ENCODE results near the gene CTDSPL.
"Not testable (repeated sequence)": the region's sequence is repeated elsewhere in the genome, so short reads cannot be mapped to it uniquely, and the experiment has no call there.

CTDSPL gene, protein sequence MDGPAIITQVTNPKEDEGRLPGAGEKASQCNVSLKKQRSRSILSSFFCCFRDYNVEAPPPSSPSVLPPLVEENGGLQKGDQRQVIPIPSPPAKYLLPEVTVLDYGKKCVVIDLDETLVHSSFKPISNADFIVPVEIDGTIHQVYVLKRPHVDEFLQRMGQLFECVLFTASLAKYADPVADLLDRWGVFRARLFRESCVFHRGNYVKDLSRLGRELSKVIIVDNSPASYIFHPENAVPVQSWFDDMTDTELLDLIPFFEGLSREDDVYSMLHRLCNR

DNA sequence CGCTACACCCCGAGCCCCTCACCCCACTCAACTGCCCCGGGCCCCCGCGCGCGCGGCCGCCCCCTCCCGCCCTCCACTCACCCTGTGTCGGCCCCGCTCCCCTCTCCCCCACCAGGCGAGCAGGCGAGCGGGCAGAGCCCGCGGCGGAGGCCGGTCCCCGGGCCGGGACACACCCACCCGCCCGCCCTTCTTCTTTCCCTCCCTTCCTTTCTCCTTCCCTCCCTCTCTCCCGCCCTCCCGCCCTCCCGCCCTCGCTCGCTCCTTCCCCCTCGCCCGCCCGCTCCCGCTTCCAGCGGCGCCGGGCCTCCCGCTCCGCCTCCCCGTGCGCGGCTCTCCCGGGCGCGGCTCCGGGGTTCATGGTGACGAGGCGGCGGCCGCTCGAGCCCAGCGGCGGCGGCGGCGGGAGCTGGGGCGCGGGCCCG is at the start of gene CTDSPL:
Gene CTDSPL, plus strand, starts transcription at position 261 of the 422 bp plus-strand sequence. CDS start 320 bp downstream, outside the sequence.
- no peak for DNase-seq

DNA sequence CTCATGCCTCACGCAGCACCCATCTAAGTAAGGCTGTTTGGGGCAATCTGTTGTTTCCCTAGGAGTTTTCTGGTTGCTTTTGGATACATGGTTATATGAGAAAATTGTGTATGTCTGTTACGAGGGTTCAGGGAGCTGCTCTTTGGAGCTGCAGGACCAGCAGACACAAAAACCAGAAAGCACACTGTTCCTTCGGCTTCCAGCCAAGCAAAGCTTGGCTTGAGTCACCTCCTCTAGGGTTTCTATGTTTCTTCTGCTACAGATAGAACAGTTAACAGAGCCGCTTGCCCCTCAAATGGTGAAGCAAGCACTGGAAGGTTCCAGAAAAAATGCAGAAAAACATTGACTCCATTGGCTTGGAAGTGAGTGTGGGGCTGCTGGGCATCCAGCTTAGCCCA is 49.2 kb upstream of the CTDSPL start:
- DNase-seq: no peak

DNA sequence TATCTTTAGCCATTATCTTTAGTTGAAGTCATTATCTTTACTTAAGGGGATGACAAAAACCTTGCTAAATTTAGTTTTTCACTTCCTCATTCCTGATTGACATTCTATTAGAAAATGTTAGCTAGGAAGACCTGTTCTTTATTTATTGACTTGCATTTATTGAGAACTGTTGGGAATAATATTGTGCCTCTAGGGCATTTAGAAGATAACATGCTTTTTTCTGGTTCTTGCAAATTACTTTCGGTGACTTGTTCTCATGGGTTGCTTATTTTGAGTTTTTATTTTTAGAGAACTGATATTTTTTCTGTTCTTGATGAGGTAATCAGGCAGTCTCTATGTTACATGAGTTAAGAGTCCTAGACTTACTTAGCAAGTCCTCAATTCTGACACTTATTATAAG is 48.3 kb upstream of the CTDSPL start:
- DNase-seq: no peak

DNA sequence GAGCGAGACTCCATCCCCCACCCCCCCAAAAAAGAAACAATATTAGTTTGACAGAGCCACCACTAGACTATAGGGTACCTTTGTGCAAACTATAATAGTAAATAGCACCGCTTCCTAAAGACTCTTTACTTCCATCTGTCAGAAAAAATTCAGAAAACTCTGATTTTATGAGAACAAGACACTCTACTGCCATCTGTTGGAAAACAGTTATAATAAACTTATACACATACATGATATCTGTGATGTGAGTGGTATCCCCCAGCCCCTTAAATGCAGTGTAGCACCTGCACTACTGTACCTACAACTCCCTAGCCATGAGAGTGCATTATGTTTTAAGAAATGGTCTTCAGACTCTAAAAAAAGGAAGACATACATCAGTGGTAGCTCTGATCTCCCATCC is 47.1 kb upstream of the CTDSPL start:
- DNase-seq: no peak

DNA sequence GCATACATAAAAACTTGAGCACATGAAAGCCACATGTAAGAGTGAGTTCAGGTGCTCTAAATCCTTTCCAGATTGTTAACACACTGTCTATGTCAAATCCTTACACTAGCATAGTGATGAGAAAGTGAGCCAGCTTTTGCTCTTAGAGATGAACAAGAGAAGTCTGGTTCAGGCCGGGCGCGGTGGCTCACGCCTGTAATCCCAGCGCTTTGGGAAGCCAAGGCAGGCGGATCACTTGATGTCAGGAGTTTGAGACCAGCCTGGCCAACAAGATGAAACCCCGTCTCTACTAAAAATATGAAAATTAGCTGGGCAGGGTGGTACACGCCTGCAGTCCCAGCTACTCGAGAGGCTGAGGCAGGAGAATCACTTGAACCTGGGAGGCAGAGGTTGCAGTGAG is 46.5 kb upstream of the CTDSPL start:
- not testable (repeated sequence) for DNase-seq

DNA sequence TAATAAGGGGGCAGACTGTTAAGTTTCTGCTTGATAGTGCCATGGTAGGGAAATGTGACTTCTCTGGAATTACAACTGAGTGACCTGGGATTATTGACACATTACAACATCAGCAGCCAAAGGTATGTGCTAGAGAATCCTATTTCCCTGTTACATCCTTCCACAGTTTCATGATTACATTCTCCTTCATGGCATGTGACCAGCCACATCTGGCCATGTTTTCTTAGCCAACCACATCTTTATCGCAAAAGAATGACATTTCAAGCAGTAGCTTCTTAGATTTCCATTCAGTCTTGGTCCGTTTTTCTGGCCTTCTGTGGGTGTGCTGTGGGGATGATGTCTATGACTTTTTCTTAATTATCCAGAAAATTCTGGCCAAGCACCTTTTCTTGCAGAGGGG is 45.4 kb upstream of the CTDSPL start:
- no peak for DNase-seq

DNA sequence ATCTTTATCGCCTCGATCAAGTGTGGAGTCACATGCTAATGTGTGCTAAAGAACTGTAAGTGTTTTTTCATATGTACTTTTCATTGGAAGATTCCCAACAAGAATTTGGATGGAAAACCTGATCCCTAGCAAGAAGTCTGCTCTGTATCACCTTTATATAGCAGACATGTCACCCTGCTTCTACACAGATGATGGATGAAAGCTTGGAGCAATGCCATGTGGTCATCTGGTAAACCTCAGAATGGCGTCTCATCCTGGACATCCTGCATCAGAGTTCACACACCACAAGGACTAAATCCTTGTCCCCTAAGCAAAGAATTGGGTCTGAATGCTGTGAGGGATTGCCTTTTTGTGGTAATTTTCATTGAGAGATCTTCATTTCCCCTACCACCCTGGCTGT is 42.1 kb upstream of the CTDSPL start:
- no peak for DNase-seq

DNA sequence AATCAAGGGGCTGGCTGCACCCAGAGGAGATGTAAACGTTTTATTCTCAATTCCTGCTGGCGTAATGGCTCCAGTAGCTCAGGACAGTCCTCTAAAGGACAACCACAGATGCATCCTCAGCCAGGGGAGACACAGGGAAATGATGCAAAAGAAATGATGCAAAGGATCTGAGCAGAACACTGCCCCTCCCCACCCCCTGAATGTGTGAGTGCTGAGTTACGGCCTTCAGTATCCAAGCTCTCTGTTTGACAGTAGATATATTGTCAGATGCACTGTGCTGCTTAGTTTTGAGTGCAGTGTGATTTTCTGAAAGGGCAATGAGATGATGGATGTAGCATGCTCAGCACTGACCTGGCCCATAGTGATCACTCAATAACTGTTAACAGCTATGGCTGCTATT is 41.4 kb upstream of the CTDSPL start:
- no peak for DNase-seq

DNA sequence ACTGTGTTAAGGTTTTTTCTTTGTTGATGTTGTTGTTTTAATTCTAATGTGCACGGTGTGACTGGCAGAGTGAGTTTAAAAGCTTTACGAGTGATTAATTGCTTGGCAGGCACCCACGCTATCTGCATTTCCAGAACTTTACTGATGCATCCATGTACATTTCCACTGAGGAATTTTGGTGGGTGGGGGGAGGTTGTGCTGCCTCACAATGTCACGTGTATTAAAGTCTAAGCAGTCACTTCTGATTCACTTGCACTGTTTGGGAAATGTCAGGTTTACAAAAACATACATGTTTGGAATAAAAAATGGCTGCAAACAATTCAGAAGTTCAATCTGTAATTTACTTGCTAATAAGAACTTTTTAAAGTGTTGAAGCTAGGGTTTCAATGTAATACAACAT is 38.5 kb upstream of the CTDSPL start:
- no peak for DNase-seq

DNA sequence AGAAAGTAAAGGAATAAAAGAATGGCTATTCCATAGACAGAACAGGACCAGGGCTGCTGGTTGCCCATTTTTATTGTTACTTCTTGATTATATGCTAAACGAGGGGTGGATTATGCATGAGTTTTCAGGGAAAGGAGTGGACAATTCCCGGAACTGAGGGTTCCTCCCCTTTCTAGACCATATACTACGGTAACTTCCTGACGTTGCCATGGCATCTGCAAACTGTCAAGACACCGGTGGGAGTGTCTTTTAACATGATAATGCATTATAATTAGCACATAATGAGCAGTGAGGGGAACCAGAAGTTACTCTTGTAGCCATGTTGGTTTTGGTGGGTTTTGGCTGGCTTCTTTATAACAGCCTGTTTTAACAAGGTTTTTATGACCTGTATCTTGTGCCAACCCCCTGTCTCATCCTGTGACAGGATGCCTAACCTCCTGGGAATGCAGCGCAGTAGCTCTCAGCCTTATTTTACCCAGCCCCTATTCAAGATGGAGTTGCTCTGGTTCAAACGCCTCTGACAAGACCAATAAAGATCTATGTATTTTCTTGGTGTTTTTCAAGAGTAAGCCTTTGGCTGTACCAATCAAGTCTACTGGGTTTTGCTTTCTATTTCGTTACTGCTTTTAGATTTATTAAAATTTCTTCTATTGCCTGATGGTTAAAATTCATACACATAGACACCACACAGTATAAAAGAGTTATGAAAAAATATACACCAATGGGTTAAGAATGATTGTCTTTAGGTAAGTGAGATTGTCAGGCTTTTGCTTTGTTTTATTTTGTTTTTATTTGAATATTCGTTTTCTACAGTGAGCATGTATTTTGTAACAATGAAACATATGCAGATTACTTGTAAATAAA is 37.4 kb upstream of the CTDSPL start:
- no peak for DNase-seq

DNA sequence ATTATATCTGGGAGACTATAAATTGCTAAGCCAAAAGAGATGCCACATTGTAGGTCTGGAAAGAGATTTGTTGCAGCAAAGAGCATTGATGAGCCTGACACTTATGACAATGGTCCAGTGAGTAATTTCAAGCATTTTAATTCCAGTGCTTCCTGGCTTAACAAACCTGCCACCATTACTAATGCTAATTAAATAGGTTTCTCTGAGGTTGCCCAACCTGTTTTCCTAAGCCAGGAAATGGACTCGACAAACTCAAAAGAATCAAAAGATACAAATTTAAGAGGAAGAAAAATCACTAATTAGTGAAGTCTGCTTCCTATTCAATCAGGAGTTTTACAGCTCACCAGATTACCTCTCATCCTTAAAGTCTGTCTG is 36.7 kb upstream of the CTDSPL start:
- DNase-seq: no peak

DNA sequence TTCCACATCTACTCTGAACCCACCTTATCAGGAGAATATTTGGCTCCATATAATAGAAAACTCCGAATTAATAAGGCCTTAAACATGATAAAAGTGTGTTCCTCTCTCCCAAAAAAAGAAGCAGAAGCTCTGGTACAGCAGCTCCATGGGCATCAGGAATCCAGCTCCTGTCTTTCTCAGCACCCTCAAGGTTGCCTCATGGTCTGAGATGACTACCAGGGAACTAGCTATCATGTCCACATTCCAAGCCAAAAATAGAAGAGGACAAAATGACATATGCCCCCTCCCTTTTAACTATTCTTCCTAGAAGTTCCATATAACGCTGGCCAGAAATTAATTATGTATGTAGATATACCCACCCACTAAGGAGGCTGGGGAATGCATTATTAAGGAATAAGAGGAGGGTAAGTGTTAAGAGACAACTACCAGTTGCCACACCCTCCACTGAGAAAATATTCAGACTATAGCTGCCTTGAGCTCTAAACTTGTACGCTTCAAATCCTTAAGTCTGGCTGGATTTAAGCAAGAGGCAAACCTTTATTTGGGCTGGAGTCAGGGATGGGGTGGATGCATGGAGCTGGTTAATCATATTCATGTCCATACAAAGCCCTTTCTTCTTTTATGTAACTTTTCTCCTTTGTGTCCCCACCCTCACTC is 35.8 kb upstream of the CTDSPL start:
- DNase-seq: no peak

DNA sequence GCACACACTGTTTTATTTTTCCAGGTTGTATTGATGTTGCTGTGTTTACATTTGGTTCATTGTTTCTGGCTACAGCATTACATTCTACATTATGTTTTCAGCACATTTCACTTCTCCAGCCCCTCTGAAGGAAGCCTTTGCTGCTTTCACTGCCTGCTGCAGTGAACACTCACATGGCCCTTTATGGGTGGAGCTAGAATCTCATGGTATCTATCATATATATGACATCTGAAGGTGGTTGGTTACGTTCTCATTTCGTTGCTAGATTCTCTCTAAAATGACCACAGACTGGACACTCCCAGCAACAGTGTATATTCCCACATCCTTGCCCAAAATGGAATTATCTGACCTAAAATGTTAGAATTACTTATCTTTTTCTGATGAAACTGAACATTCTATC is 35.2 kb upstream of the CTDSPL start:
- DNase-seq: no peak

DNA sequence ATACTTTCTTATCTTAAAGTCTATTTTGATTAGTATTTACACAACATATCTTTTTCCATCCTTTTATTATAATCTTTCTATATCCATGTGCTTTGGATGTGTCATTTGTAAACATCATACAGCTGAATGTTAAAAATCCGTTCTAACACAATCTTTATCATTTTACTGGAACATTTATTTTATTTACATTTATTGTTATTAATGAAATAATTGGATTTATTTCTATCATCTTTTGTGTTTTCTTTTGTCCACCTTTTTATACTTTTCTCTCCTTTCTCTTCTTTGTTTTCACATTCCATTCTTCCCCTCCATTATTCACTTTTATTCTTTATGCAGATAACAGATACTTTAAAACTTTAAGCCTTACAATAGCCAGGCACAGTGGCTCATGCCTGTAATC is 34.7 kb upstream of the CTDSPL start:
- DNase-seq: no peak

DNA sequence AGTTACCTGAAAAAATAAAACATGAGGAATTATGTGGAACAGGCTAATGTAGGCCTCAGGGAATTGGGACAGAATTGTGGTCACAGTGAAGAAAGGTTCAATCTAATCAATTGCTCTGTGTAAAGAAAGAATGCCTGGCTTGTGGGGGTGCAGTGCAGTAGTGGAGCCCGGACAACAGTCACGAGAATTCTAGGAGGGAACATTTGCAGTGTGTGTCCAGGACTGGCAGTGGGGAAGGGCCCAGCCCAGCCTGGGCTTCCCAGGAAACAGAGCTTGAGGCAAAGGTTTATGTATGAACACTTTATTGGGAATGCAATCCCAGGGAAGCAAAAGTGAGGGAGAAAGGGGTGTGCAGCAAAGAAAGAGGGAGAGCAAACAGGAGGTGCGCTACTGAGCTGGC is 29.2 kb upstream of the CTDSPL start:
- no peak for DNase-seq

DNA sequence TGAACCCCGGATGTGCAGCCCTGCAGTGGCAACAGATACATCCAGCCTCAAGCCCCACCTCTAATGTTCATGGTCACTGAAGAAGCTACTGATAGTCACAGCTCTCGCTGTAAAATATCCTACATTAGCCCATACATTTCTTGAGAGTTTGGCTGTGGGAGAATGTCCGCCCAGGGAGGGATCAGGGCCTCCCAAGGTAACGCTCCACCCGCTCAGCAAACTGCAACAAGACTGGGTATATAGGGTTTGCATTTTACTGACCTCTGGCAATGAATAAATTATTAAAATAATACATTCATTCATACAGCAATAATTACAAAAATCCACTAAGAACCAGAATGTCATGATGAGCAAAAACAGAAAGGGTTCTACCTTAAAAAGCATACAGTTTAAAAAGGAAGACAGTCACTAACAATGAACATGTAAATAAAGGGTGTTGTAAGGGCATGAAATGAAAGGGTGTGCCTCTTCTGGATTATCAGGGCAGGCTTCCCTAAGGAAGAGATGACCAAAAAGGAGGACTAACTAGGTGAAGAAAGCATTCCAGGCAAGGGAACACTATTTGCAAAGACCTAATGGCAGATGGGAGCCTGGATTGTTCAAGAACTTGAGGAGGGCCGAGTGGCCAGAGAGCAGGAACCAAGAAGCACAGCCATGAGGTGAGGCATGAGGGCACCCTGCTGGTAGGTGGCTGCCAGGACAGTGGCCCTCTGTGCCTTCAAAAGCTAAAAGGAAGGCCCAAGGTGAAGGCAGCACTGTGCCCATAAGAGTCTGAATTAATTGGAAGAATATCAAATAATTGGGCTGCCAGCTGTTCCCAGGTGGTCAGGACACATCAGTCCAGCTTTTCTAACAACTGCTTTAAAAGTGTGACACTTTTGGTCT is 28.1 kb upstream of the CTDSPL start:
- no peak for DNase-seq

DNA sequence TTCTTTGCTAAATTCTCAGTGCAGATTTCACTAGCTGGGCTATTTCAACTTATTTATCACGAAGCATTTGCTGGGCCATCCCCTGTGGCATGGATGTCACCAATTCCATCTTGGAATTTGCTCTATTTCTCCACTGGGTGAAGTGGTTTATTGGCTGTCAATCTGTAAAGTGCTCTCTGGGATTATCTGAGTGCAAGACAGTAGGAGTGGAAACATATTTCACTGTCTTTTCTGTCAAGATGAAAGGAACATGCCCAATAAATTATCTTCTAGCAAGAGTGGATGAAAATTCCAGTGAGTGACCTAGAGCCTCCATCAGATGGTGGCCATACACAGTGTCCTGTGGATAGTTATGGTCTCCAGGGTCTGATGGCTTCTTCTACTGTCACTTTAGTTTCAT is 25.1 kb upstream of the CTDSPL start:
- no peak for DNase-seq

DNA sequence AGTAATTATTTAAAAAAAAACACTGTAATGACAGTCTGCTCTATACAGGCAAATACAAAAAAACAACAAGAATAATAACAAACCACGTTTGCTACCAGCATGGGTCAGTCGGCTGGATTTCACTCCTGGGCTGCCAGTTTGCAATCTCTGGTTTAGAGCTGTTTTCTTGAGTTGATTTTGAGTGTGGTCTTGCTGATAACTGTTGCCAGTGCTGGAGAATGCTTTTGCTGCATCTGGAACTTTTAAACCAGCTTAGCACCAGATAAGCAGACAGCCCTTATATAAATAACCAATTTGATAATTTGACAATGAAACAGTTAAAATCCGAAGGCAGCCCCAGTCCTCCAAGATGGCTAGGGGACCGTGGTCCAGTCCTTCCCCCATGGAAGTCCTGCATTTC is 14.0 kb upstream of the CTDSPL start:
- no peak for DNase-seq

DNA sequence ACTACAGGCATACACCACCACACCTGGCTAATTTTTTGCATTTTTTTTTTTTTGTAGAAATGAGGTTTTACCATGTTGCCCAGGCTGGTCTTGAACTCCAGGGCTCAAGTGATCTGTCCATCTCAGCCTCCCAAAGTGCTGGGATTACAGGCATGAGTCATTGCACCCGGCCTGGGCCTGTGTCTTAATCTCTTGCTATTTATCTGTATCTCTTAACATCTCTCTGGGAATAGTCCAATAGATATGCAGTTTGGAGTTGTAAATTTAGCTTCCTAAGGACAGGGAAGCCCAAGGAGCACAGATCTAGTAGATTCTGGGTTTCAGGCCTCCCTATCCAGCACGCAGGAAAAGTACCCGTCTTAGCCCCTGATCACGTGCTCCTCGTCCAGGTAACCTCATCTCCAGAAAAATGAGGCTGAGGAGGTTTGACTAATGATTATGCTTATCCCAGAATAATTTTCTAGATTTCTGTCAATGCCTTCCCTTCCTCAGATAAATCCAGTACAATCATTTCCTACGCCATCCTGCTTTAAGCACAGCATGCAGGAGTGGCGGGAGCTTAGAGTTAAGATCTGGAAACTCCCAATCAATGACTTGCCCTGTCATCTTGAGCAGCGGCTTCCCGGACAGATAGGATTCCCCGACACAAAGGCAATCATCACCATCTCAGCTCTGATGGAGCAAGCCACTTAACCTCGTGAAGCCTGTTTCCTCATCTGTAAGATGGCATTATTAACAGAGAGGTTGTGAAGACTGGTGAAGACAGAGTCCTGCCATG is 12.3 kb upstream of the CTDSPL start:
- no peak for DNase-seq

DNA sequence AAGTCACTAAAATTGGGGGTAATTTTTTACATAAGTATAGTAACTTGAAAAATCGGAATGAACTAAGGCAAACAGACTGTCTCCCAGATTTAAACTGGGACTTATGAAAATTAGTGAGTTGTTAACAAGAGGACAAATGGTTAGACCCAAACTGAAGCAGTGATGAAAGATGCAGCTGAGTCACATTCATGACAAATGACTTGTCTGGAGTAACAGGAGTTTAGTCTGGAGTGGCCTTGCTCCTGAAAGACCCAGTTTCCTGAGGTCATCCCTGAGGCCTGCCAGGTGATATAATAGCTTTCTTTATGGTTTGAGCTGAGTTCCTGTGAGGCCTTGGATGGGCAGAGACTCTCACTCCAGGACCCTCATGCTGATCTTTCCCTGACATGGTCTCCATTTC is 9.6 kb upstream of the CTDSPL start:
- DNase-seq: no peak

DNA sequence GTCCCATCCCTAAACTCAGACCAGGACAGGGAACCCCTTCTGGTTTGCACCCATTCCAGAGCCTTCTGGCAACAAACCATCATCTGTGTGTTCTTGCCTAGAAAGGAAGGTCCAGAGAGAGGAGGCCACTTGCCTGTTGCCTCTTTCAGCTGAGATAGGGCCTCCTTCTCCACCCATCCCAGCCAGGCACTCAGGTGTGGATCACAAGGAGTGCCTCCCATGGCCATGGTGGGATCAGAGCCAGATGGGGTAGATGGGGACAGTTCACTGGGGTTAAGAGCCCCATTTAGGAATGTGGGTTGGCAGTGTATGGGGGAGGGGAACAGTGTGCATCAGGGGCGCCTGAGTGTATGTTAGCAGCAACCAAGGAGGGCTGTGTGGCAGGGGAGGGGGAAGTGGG is 8.9 kb upstream of the CTDSPL start:
- DNase-seq: no peak
